ENCODE data around the gene SDHA.
"Not testable (repeated sequence)": the region's sequence is repeated elsewhere in the genome, so short reads cannot be mapped to it uniquely, and the experiment has no call there.

SDHA gene

DNA sequence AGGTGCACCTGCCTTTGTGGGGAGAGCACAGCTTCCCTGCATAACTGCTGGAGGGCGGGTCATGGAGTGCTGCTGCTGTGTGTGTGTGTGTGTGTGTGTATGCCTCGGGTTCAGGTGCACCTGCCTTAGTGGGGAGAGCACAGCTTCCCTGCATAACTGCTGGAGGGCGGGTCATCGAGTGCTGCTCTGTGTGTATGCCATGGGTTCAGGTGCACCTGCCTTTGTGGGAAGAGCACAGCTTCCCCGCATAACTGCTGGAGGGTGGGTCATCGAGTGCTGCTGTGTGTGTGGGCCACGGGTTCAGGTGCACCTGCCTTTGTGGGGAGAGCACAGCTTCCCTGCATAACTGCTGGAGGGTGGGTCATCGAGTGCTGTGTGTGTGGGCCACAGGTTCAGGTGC lies 84.3 kb downstream of the SDHA start:
- peak; percentile 94 for DNase-seq

DNA sequence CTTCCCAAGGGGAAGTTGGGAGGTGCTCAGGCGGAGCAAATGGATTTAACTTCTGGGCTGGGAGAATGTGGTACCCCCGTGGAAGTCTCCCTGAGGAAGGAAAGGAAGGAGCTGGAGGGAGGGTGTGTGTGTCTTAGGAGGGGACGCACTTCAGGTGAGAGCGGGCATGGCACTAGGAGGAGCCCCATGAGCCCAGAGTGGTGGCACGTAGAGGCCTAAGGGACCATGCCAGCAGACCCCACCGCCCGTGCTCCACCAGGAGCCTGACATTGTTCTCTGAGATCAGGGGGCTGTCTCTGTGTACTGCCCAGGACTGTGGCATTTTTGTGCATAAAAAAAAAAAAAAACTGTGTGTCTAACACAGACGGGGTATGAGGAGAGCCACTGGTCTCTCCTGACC lies 84.8 kb downstream of the SDHA start:
- no peak for DNase-seq

DNA sequence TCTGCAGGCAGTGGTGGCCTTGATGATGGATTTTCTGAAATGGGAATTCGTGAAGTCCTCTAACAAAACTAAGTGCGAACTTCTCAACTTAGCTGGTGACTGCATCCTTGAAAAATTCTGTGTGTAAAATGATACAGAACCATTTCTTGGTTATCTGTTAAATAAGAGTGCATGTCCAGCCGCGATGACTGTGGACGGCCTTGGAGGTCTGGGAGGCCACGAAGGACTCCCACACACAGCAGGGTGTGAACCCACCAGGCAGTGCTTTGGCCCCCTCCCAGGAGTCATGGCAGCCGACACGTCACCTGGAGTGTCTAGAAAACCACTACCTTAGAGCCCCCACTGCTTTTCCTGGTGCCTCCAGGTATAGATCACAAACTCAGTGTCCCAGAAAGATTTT lies 85.6 kb downstream of the SDHA start:
- not testable (repeated sequence) for DNase-seq

DNA sequence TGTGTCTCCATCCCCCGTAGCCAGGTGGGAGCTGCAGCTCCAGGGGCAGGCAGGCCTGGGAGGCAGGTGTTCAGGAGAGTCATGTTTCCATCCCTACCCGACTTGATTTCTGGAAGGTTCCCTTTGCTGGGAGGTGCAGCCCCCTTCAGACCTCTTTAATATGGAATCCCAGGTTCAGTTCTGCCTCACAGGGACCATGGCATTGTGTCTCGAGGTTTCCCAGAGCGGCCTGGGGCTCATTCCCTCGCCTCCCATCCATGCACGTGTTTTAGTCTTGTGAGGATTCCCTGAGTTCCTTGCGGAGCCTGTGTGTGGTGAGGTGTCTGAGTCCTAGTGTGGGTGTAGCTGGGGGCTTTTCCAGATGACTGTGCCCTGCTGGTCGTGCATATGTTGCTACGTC lies 86.9 kb downstream of the SDHA start:
- no peak for DNase-seq

DNA sequence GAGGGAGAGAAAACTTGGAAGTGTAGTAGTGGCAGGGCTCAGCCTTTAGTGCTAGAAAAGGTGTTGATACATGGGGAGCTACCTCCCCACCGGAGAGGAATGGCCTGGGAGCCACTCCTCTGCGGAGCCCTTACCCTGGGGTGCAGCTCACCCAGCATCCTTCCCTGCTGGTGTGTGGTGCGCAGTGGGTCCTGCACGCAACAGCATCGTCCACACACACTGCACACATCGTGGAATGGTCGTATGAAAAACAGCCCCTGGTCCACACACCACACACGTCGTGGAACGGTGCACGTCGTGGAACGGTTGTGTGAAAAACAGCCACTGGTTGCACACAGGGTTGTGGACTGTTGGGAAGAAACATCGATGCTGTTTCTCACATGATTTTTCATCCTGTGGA lies 87.3 kb downstream of the SDHA start:
- DNase-seq: no peak

- no peak for DNase-seq
These were observed 88.1 kb downstream of the SDHA start for GRCh38 chr5:306011-306805.

All from NCI-H748 treated with DMSO at 0.1 percent for 48 hours (cell line).